ENCODE results near the gene SLC6A20. TPM values are rescaled to one million over a fixed set of nuclear protein-coding genes. Genes with fewer than 3 reads are reported as not detected.

The SLC6A20 gene
- polyA plus RNA-seq, 1 donor (not counting 4 experiments of a cell fraction or from before 2014, with no cell fraction given) = 0.34 TPM

DNA sequence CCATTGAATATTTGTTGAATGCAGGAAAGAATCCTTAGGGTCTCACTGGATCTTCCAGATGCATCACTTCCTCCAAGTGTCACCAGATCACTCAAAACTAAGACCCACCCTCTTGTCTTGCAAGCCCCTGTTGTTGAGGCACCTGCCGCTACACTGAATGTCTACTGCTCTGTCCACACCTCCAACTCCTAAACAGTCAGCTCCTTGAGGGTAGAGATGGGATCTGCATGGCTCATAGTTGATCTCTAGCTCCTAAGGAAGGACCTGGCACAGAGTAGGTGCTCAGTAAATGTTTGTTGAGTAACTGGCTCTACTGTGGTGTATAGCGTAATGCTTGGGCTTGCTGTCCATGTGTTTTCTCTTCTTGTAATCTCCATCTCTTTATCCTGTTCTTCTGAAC is 8.8 kb downstream of the SLC6A20 start:
- H3K36me3 ChIP-seq (ENCODE audit: control insufficient read depth in 2 of 2, extremely low read depth in 1 of 2, insufficient read depth in 2 of 2, low read length in 2 of 2) = no peaks in the 10 kb centered on the region
- no peaks in the 10 kb centered on the region for H3K79me2 ChIP-seq (ENCODE audit: control insufficient read depth, insufficient read depth, low read length)
- H2AFZ ChIP-seq (ENCODE audit: control insufficient read depth, low read length) = no peak overlapping the region
- no peaks in the 10 kb centered on the region for H3K9me3 ChIP-seq (ENCODE audit: control insufficient read depth, low read depth, low read length)
- dilution Hi-C loops (cut with MboI; ENCODE audit: extremely low pct_ligation_motif_present, low sequenced_read_pairs) = no loop called here
- no peak overlapping the region for H3K4me2 ChIP-seq (ENCODE audit: control insufficient read depth, extremely low read depth, insufficient read depth, low read depth, low read length)
- no peak for FAIRE-seq
- H3K4me1 ChIP-seq (ENCODE audit: control insufficient read depth, extremely low read depth, insufficient read depth, low read length) = no peaks in the 10 kb centered on the region
- no peaks in the 10 kb centered on the region for H3K27me3 ChIP-seq (ENCODE audit: control insufficient read depth, extremely low read depth, insufficient read depth, low read length)
- H3K9me1 ChIP-seq (ENCODE audit: control insufficient read depth, extremely low read depth, insufficient read depth, low read length) = no peaks in the 10 kb centered on the region
- no peak for DNase-seq (ENCODE audit: low read depth, low spot score)
- no peak overlapping the region for H3K9ac ChIP-seq (ENCODE audit: control insufficient read depth, extremely low read depth, insufficient read depth, low read length)
- H3K4me3 ChIP-seq (ENCODE audit: control insufficient read depth in 2 of 3, extremely low read depth in 1 of 3, insufficient read depth in 2 of 3, low read depth in 1 of 3, low read length in 3 of 3) = no peak overlapping the region
- H3K27ac ChIP-seq (ENCODE audit: control insufficient read depth, insufficient read depth, low read length) = no peak overlapping the region
- H4K20me1 ChIP-seq (ENCODE audit: control insufficient read depth, extremely low read depth, insufficient read depth, low read length) = no peaks in the 10 kb centered on the region
- TF ChIP-seq CTCF (optimal IDR thresholded peaks at IDR 0.05 in 1 of 3, IDR thresholded peaks at IDR 0.05 in 1 of 3, conservative IDR thresholded peaks at IDR 0.05 in 1 of 3; ENCODE audit: extremely low read depth in 1 of 3, insufficient read depth in 2 of 3, low read length in 3 of 3) (no peak), EZH2 (IDR thresholded peaks at IDR 0.05; ENCODE audit: low read length) (no peak)

GRCh38 chr3:45786801-45787495 is 9.4 kb downstream of the SLC6A20 start:
- Histone ChIP-seq H3K36me3 (ENCODE audit: control insufficient read depth in 2 of 2, extremely low read depth in 1 of 2, insufficient read depth in 2 of 2, low read length in 2 of 2) (no peaks in the 10 kb centered on the region), H4K20me1 (ENCODE audit: control insufficient read depth, extremely low read depth, insufficient read depth, low read length) (no peaks in the 10 kb centered on the region), H3K9me3 (ENCODE audit: control insufficient read depth, low read depth, low read length) (no peaks in the 10 kb centered on the region), H3K27ac (ENCODE audit: control insufficient read depth, insufficient read depth, low read length) (no peak overlapping the region), H3K4me2 (ENCODE audit: control insufficient read depth, extremely low read depth, insufficient read depth, low read depth, low read length) (no peak overlapping the region), H3K79me2 (ENCODE audit: control insufficient read depth, insufficient read depth, low read length) (no peaks in the 10 kb centered on the region), H3K9me1 (ENCODE audit: control insufficient read depth, extremely low read depth, insufficient read depth, low read length) (no peaks in the 10 kb centered on the region), H3K9ac (ENCODE audit: control insufficient read depth, extremely low read depth, insufficient read depth, low read length) (no peak overlapping the region), H3K4me1 (ENCODE audit: control insufficient read depth, extremely low read depth, insufficient read depth, low read length) (no peaks in the 10 kb centered on the region), H3K27me3 (ENCODE audit: control insufficient read depth, extremely low read depth, insufficient read depth, low read length) (peaks cover 4% of the 10 kb centered on the region), H2AFZ (ENCODE audit: control insufficient read depth, low read length) (no peak overlapping the region), H3K4me3 (ENCODE audit: control insufficient read depth in 2 of 3, extremely low read depth in 1 of 3, insufficient read depth in 2 of 3, low read depth in 1 of 3, low read length in 3 of 3) (no peak overlapping the region)
- dilution Hi-C loops (cut with MboI; ENCODE audit: extremely low pct_ligation_motif_present, low sequenced_read_pairs) = no loop called here
- DNase-seq (ENCODE audit: low read depth, low spot score) (no peak), FAIRE-seq (no peak)
- TF ChIP-seq EZH2 (IDR thresholded peaks at IDR 0.05; ENCODE audit: low read length) (no peak), CTCF (optimal IDR thresholded peaks at IDR 0.05 in 1 of 3, IDR thresholded peaks at IDR 0.05 in 1 of 3, conservative IDR thresholded peaks at IDR 0.05 in 1 of 3; ENCODE audit: extremely low read depth in 1 of 3, insufficient read depth in 2 of 3, low read length in 3 of 3) (no peak)

Data from keratinocyte (primary cell).